H1 (cell line): Measurements from ENCODE around the gene TADA2B. TPM values are rescaled to one million over a fixed set of nuclear protein-coding genes. Genes with fewer than 3 reads are reported as not detected.

ENCODE experiments used
- CTCF ChIA-PET: fragments of 300-600 bp; sonication (Branson Sonifier 250); formaldehyde crosslinking; loops from one replicate; lab custom pipeline; 2021; ENCODE audit not compliant: partially characterized antibody; lab: Charles Lee
- POLR2A ChIA-PET: fragments of 300-600 bp; sonication (Branson Sonifier 250); formaldehyde crosslinking; loops from one replicate; lab custom pipeline; 2021; ENCODE audit warnings: inconsistent platforms; ENCODE audit not compliant: partially characterized antibody; lab: Charles Lee
- DNase-seq, 2 experiments: peaks; one replicate each; pipeline versions ENCODE4 v3.0.0 to v3.0.0-alpha.2; 2010 to 2022; ENCODE audit warnings: low spot score in 2 of 2, low read depth in 1 of 2, mixed read lengths in 1 of 2
- FAIRE-seq: peaks from 2 replicates; lab custom pipeline; 2011; peaks lifted over from hg19 to GRCh38; lab: Jason Lieb, UNC
- H2AFZ ChIP-seq: 2 replicates; pipeline ENCODE4 v1.8.1; 2012; ENCODE audit warnings: low read length, inconsistent platforms
- H2AK5ac ChIP-seq: 2 replicates; pipeline ENCODE4 v1.6.1; 2013; ENCODE audit warnings: low read depth, low read length
- H2BK120ac ChIP-seq: replicated peaks from 2 replicates; pipeline ENCODE3; 2013; ENCODE audit warnings: low read depth, low read length, inconsistent platforms
- H2BK12ac ChIP-seq: 2 replicates; pipeline ENCODE4 v1.6.1; 2013; ENCODE audit warnings: low read depth, low read length
- H2BK15ac ChIP-seq: 2 replicates; pipeline ENCODE4 v1.6.1; 2013; ENCODE audit warnings: low read length
- H2BK20ac ChIP-seq: 2 replicates; pipeline ENCODE4 v1.6.1; 2013; ENCODE audit warnings: low read length
- H2BK5ac ChIP-seq: 2 replicates; pipeline ENCODE4 v1.6.1; 2013; ENCODE audit warnings: low read depth, low read length
- H3K14ac ChIP-seq: 2 replicates; pipeline ENCODE4 v1.6.1; 2013; ENCODE audit warnings: inconsistent platforms; ENCODE audit not compliant: insufficient read length
- H3K18ac ChIP-seq: 2 replicates; pipeline ENCODE4 v1.6.1; 2013; ENCODE audit warnings: low read length; ENCODE audit errors: extremely low read depth
- H3K23ac ChIP-seq: 2 replicates; pipeline ENCODE4 v1.6.1; 2013; ENCODE audit warnings: inconsistent platforms; ENCODE audit not compliant: insufficient read length
- H3K23me2 ChIP-seq: 2 replicates; pipeline ENCODE4 v1.6.1; 2013; ENCODE audit warnings: low read depth, low read length
- H3K27ac ChIP-seq: 2 replicates; pipeline ENCODE4 v1.6.1; 2011; ENCODE audit warnings: low read depth, low read length, inconsistent platforms
- H3K27me3 ChIP-seq, 4 experiments: replicated peaks in 1 of 4; 1 replicate in 1 of 4; 2 replicates in 3 of 4; pipeline versions ENCODE4 v1.6.1 to v1.8.1; 2011 to 2013; ENCODE audit warnings: low read length in 3 of 4, mild to moderate bottlenecking in 3 of 4, inconsistent platforms in 2 of 4, mixed read lengths in 2 of 4, moderate library complexity in 1 of 4; ENCODE audit not compliant: control insufficient read depth in 3 of 4, insufficient read depth in 3 of 4; ENCODE audit errors: extremely low read depth in 1 of 4
- H3K36me3 ChIP-seq, 4 experiments: 2 replicates each; pipeline versions ENCODE4 v1.6.1 to v1.8.1; 2011 to 2013; ENCODE audit warnings: mild to moderate bottlenecking in 4 of 4, low read length in 3 of 4, moderate library complexity in 2 of 4, control low read depth in 1 of 4, inconsistent platforms in 1 of 4; ENCODE audit not compliant: insufficient read depth in 4 of 4, control insufficient read depth in 2 of 4
- H3K4ac ChIP-seq: replicated peaks from 2 replicates; pipeline ENCODE3; 2013; ENCODE audit warnings: low read length, low read depth, mixed read lengths, inconsistent platforms; ENCODE audit not compliant: insufficient read length
- H3K4me1 ChIP-seq, 4 experiments: replicated peaks in 1 of 4; 1 replicate in 1 of 4; 2 replicates in 3 of 4; pipeline versions ENCODE4 v1.6.1 to v1.8.1; 2011 to 2013; ENCODE audit warnings: low read length in 3 of 4, inconsistent platforms in 2 of 4, mixed read lengths in 1 of 4; ENCODE audit not compliant: insufficient read depth in 4 of 4, control insufficient read depth in 3 of 4
- H3K4me2 ChIP-seq, 2 experiments: 2 replicates each; pipeline versions ENCODE4 v1.6.1 to v1.8.1; 2011 to 2013; ENCODE audit warnings: low read depth in 2 of 2, low read length in 2 of 2, control low read depth in 1 of 2, inconsistent platforms in 1 of 2, mild to moderate bottlenecking in 1 of 2; ENCODE audit not compliant: insufficient read depth in 1 of 2
- H3K4me3 ChIP-seq, 4 experiments: fragments of 200-600, 300-600 bp in 1 of 4; sonication (generic), shearing (Covaris generic), sonication (Bioruptor Twin) in 1 of 4; 2 replicates each; pipeline versions ENCODE4 v1.5.1 to v1.8.1; 2011 to 2016; ENCODE audit warnings: low read length in 4 of 4, low read depth in 3 of 4, control low read depth in 2 of 4, inconsistent platforms in 2 of 4, mild to moderate bottlenecking in 2 of 4, mixed read lengths in 1 of 4, moderate library complexity in 1 of 4; ENCODE audit not compliant: insufficient read depth in 2 of 4; ENCODE audit errors: extremely low read depth in 1 of 4
- H3K56ac ChIP-seq: replicated peaks from 2 replicates; pipeline ENCODE3; 2013; ENCODE audit warnings: low read depth, mild to moderate bottlenecking, mixed read lengths, low read length, inconsistent platforms; ENCODE audit not compliant: insufficient read length
- H3K79me1 ChIP-seq: 2 replicates; pipeline ENCODE4 v1.6.1; 2013; ENCODE audit warnings: low read depth, low read length, control low read depth
- H3K79me2 ChIP-seq, 2 experiments: 2 replicates each; pipeline versions ENCODE4 v1.6.1 to v1.8.1; 2012 to 2013; ENCODE audit warnings: low read length in 2 of 2, mild to moderate bottlenecking in 2 of 2, inconsistent platforms in 1 of 2; ENCODE audit not compliant: insufficient read depth in 2 of 2, control insufficient read depth in 1 of 2
- H3K9ac ChIP-seq, 4 experiments: replicated peaks in 1 of 4; 1 replicate in 1 of 4; 2 replicates in 3 of 4; pipeline versions ENCODE4 v1.6.1 to v1.8.1; 2011 to 2013; ENCODE audit warnings: low read depth in 3 of 4, low read length in 3 of 4, control low read depth in 2 of 4, mild to moderate bottlenecking in 2 of 4, moderate library complexity in 2 of 4, inconsistent platforms in 1 of 4; ENCODE audit errors: extremely low read depth in 1 of 4
- H3K9me3 ChIP-seq, 2 experiments: 2 replicates each; pipeline versions ENCODE4 v1.6.1 to v1.8.1; 2012 to 2013; ENCODE audit warnings: mild to moderate bottlenecking in 2 of 2, moderate library complexity in 2 of 2, control low read depth in 1 of 2, inconsistent platforms in 1 of 2, low read depth in 1 of 2, low read length in 1 of 2, mixed read lengths in 1 of 2; ENCODE audit not compliant: insufficient read depth in 2 of 2
- H4K20me1 ChIP-seq, 2 experiments: replicated peaks in 1 of 2; 2 replicates each; pipeline versions ENCODE3 to v1.8.1; 2011 to 2013; ENCODE audit warnings: inconsistent platforms in 2 of 2, low read length in 2 of 2, mild to moderate bottlenecking in 1 of 2; ENCODE audit not compliant: insufficient read depth in 2 of 2, control insufficient read depth in 1 of 2
- H4K5ac ChIP-seq: 2 replicates; pipeline ENCODE4 v1.6.1; 2013; ENCODE audit warnings: low read length, low read depth, mixed read lengths, inconsistent platforms; ENCODE audit not compliant: insufficient read length
- H4K8ac ChIP-seq: 2 replicates; pipeline ENCODE4 v1.8.0; 2013; ENCODE audit warnings: mild to moderate bottlenecking, moderate library complexity, low read length, inconsistent platforms; ENCODE audit not compliant: insufficient read depth; ENCODE audit errors: extremely low read depth
- H4K91ac ChIP-seq: replicated peaks from 2 replicates; pipeline ENCODE3; 2013; ENCODE audit warnings: low read length, mixed read lengths, inconsistent platforms; ENCODE audit not compliant: insufficient read length
- CTCF ChIP-seq, 3 experiments: IDR thresholded peaks; 1 replicate in 2 of 3; 2 replicates in 1 of 3; pipeline versions ENCODE4 v1.5.1 to v1.6.1; 2011; ENCODE audit warnings: low read length in 3 of 3, mild to moderate bottlenecking in 3 of 3, inconsistent platforms in 2 of 3, low read depth in 1 of 3, moderate library complexity in 1 of 3; ENCODE audit not compliant: insufficient read depth in 1 of 3; ENCODE audit errors: control extremely low read depth in 1 of 3
- RAD21 ChIP-seq, 2 experiments: IDR thresholded peaks in 1 of 2; conservative IDR thresholded peaks in 1 of 2; 2 replicates each; pipeline ENCODE4 v1.6.1; 2011; ENCODE audit warnings: low read depth in 2 of 2, low read length in 2 of 2, improper control_type of control experiment in 1 of 2, inconsistent platforms in 1 of 2, mild to moderate bottlenecking in 1 of 2, moderate library complexity in 1 of 2
- TAF7 ChIP-seq: optimal IDR thresholded peaks from 2 replicates; pipeline ENCODE3; 2011; ENCODE audit warnings: low read depth, mild to moderate bottlenecking, inconsistent platforms, low read length, moderate library complexity, borderline replicate concordance
- USF2 ChIP-seq: IDR thresholded peaks from 2 replicates; pipeline ENCODE4 v1.6.1; 2011; ENCODE audit warnings: low read length, improper control_type of control experiment
- WGBS, 2 experiments: shearing (Covaris generic) in 1 of 2; methylation state at CpG; one replicate each; pipeline versions ENCODE4 v1.1.6 to v1.1.7; 2013 to 2015; ENCODE audit warnings: low lambda C conversion rate in 2 of 2, mixed read lengths in 2 of 2, inconsistent platforms in 1 of 2, low coverage in 1 of 2, missing lambda C conversion rate in 1 of 2; ENCODE audit not compliant: insufficient replicate concordance in 2 of 2, insufficient coverage in 1 of 2, insufficient read length in 1 of 2; ENCODE audit errors: extremely low coverage in 1 of 2, missing lambda C conversion rate in 1 of 2; 5-methylcytosine and 5-hydroxymethylcytosine counted together
- polyA plus RNA-seq, 7 experiments: library from polyadenylated mRNA; depleted of rRNA in 3 of 7; stranded (reverse) in 5 of 7; unstranded in 2 of 7; fragments of >200 nt in 5 of 7; fragments of 200-250 nt in 2 of 7; gene quantifications; 1 replicate in 5 of 7; 2 replicates in 1 of 7; 4 replicates in 1 of 7; pipeline versions ENCODE4 v1.2.1 to v1.2.3, GENCODE V29; 2011 to 2013; ENCODE audit warnings: missing spikeins in 2 of 7, mixed read lengths in 2 of 7
- total RNA-seq: library from RNA; stranded (reverse); fragmentation: NEBNext Ultra II Directional; extraction: Animal tissue kit (Norgen Biotek cat#: 25700); gene quantifications from 2 replicates; pipeline ENCODE4 v1.2.1, GENCODE V29; 2021

TADA2B gene
- total and polyA plus RNA-seq, 2 of the 8 experiments (the other 6 are each of a cell fraction or from before 2014, with no cell fraction given), result 5.7 to 12.1 TPM

GRCh38 chr4:7037425-7037824 lies 5.7 kb upstream of the TADA2B start:
- H3K4me1 ChIP-seq, result peaks cover 0 to 7% (median 5%) of the 10 kb centered on the region in 4 experiments; a peak in 5 of 7 replicates
- H3K27ac ChIP-seq, result no peak overlapping the region
- H3K79me1 ChIP-seq, result no peaks in the 10 kb centered on the region
- peaks cover 3 to 15% of the 10 kb centered on the region in 2 experiments for H4K20me1 ChIP-seq
- no peak overlapping the region for H2BK120ac ChIP-seq
- H3K23ac ChIP-seq, result no peak overlapping the region
- no peak overlapping the region for H3K14ac ChIP-seq
- no peak overlapping the region for H3K56ac ChIP-seq
- H2BK12ac ChIP-seq, result no peak overlapping the region
- no peak overlapping the region for H3K9ac ChIP-seq
- no peak overlapping the region for H2AK5ac ChIP-seq
- ChIA-PET POLR2A (interaction anchor here (1.1 kb wide), 1 partner anchor 9 kb away, joined by 4 read pairs; no protein-coding TSS in a partner anchor), CTCF (interaction anchor here (0.6 to 1.2 kb wide), 4 partner anchors 9 to 1004 kb away, joined by 3 to 5 read pairs (median 3); no protein-coding TSS in a partner anchor)
- no peak overlapping the region for H3K4me3 ChIP-seq
- H3K23me2 ChIP-seq, result peaks cover 5% of the 10 kb centered on the region; the same call in 1 of the 2 replicates
- H4K8ac ChIP-seq, result no peak overlapping the region
- peaks cover 0 to 2% (median under 1%) of the 10 kb centered on the region in 4 experiments; a peak in 2 of 8 replicates for H3K36me3 ChIP-seq
- no peaks in the 10 kb centered on the region for H3K79me2 ChIP-seq
- peak; percentile 24 to 40; a peak in 3 of 4 replicates for TF ChIP-seq RAD21 (IDR thresholded peaks at IDR 0.05 in 1 of 2, conservative IDR thresholded peaks at IDR 0.05 in 1 of 2; ENCODE audit: low read depth in 2 of 2, low read length in 2 of 2)
- no peak for TF ChIP-seq USF2
- peak in 2 of 3 experiments; percentile 15 to 33; a peak in 2 of 4 replicates for TF ChIP-seq CTCF (IDR thresholded peaks at IDR 0.05; ENCODE audit: control extremely low read depth in 1 of 3, insufficient read depth in 1 of 3, low read depth in 1 of 3, low read length in 3 of 3)
- no peak for TF ChIP-seq TAF7
- DNase-seq (no peak), FAIRE-seq (no peak)
- no peak overlapping the region for H3K4ac ChIP-seq
- H3K4me2 ChIP-seq, result no peak overlapping the region
- H4K5ac ChIP-seq, result no peak overlapping the region
- H2BK15ac ChIP-seq, result no peak overlapping the region
- H3K27me3 ChIP-seq, result peaks cover 11 to 19% (median 16%) of the 10 kb centered on the region in 4 experiments
- H2BK5ac ChIP-seq, result no peak overlapping the region
- no peak overlapping the region for H4K91ac ChIP-seq
- no peak overlapping the region for H3K18ac ChIP-seq
- no peaks in the 10 kb centered on the region for H3K9me3 ChIP-seq
- 70% methylated on average over 6 of the region's 6 CpGs; no CpG with 5 or more reads in 1 of the 2 experiments for WGBS, 2 experiments
- no peak overlapping the region for H2BK20ac ChIP-seq
- H2AFZ ChIP-seq, result no peak overlapping the region
